GM12878 (cell line): ENCODE measurements around the gene CLEC14A.

Experiments used
- CHD2 ChIP-seq: IDR thresholded peaks from 2 replicates; pipeline ENCODE4 v1.6.1; 2011; ENCODE audit warnings: low read depth, low read length, improper control_type of control experiment, borderline replicate concordance
- EZH2 ChIP-seq: IDR thresholded peaks from 2 replicates; pipeline ENCODE4 v1.6.1; 2012; ENCODE audit warnings: low read depth, mild to moderate bottlenecking, control low read depth, inconsistent platforms, low read length, borderline replicate concordance; ENCODE audit not compliant: control insufficient read depth
- FOS ChIP-seq: IDR thresholded peaks from 3 replicates; pipeline ENCODE4 v1.6.1; 2011; ENCODE audit warnings: borderline replicate concordance; ENCODE audit not compliant: insufficient read length; ENCODE audit errors: extremely low read depth
- IKZF1 ChIP-seq: fragments of 450-650 bp; conservative IDR thresholded peaks from 2 replicates; pipeline ENCODE4 v1.6.1; 2017; ENCODE audit warnings: antibody characterized with exemption, mild to moderate bottlenecking
- MEF2A ChIP-seq: IDR thresholded peaks from 2 replicates; pipeline ENCODE4 v1.6.1; 2011; ENCODE audit warnings: low read depth, mild to moderate bottlenecking, low read length, moderate library complexity; ENCODE audit not compliant: insufficient read depth
- NFIC ChIP-seq: IDR thresholded peaks from 2 replicates; pipeline ENCODE4 v1.6.1; 2012; ENCODE audit warnings: low read depth, mild to moderate bottlenecking, inconsistent platforms, low read length, moderate library complexity
- POLR2A ChIP-seq: IDR thresholded peaks from 2 replicates; pipeline ENCODE4 v1.6.1; 2011; ENCODE audit warnings: low read depth, mild to moderate bottlenecking, low read length
- TBL1XR1 ChIP-seq: IDR thresholded peaks from 2 replicates; pipeline ENCODE4 v1.6.1; 2012; ENCODE audit warnings: low read depth, low read length, improper control_type of control experiment
- ZSCAN29 ChIP-seq: fragments of 450-650 bp; IDR thresholded peaks from 2 replicates; pipeline ENCODE4 v1.6.1; 2017; ENCODE audit warnings: mild to moderate bottlenecking, moderate library complexity
- TF ChIP-seq, protein P1 (sequence below), 3 experiments: IDR thresholded peaks in 2 of 3; conservative IDR thresholded peaks in 1 of 3; 2 replicates each; pipeline ENCODE4 v1.5.1; 2011; ENCODE audit warnings: low read depth in 3 of 3, low read length in 3 of 3, mild to moderate bottlenecking in 3 of 3, control low read depth in 2 of 3, moderate library complexity in 2 of 3, inconsistent platforms in 1 of 3, mixed read lengths in 1 of 3; ENCODE audit not compliant: control insufficient read depth in 2 of 3, insufficient read depth in 1 of 3; ENCODE audit errors: extremely low read depth in 1 of 3
- TF ChIP-seq, protein P2 (sequence below): IDR thresholded peaks from 2 replicates; pipeline ENCODE4 v1.6.1; 2011; ENCODE audit warnings: borderline replicate concordance, low read depth, mild to moderate bottlenecking, moderate library complexity, mixed read lengths, low read length; ENCODE audit not compliant: insufficient read depth; ENCODE audit errors: extremely low read length
- TF ChIP-seq, protein P3 (sequence below): IDR thresholded peaks from 2 replicates; pipeline ENCODE4 v1.6.1; 2012; ENCODE audit warnings: mild to moderate bottlenecking, low read depth, low read length
- TF ChIP-seq, protein P4 (sequence below): IDR thresholded peaks from 2 replicates; pipeline ENCODE4 v1.6.1; 2012; ENCODE audit warnings: low read length, inconsistent platforms

DNA sequence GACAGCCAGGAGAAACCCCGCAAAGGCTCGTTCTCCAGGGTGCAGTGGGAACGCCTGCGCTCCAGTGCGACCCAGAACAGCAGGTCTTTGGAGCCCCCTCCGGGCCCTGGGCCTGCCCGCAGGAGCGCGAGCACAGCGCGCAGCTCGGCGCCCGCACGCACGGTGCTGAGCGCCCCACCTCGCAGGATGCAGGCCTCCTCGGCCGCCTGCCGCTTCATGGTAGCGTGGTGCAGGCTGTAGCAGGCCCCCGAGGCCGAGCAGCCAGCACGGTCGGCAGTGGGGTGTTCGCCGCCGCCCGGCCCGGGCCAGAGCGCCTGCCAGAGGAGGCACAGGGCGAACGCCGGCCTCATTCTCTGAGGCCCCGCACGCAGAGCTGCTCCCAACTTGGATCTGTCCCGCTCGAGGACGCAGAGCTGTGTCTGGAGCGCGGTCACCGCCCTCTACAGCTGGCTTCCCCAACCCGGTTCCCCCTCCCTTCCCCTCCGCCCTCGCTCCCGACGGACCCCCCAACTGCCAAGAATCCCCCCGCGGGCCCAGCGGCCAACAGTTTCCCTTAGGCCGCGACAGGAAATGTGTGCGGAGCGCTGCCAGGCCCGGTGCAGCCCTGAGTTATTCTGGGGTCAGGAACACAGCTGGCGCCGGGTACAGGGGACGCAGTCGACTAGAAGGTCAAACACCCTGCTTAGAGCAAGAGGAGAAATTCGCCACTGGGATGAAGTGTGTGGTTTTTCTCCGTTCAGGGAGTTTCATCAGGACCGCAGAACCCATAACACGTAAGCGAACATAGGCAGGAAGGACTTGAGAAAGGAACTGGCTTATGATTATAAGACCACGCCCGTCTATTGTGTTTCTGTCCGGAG, at the start of gene CLEC14A:
- TF ChIP-seq CHD2 (no peak), ZSCAN29 (no peak), MEF2A (no peak), EZH2 (no peak), IKZF1 (no peak), TBL1XR1 (no peak), POLR2A (no peak), FOS (no peak), NFIC (no peak)
- TF ChIP-seq, protein P1, sequence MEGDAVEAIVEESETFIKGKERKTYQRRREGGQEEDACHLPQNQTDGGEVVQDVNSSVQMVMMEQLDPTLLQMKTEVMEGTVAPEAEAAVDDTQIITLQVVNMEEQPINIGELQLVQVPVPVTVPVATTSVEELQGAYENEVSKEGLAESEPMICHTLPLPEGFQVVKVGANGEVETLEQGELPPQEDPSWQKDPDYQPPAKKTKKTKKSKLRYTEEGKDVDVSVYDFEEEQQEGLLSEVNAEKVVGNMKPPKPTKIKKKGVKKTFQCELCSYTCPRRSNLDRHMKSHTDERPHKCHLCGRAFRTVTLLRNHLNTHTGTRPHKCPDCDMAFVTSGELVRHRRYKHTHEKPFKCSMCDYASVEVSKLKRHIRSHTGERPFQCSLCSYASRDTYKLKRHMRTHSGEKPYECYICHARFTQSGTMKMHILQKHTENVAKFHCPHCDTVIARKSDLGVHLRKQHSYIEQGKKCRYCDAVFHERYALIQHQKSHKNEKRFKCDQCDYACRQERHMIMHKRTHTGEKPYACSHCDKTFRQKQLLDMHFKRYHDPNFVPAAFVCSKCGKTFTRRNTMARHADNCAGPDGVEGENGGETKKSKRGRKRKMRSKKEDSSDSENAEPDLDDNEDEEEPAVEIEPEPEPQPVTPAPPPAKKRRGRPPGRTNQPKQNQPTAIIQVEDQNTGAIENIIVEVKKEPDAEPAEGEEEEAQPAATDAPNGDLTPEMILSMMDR (IDR thresholded peaks at IDR 0.05 in 2 of 3, conservative IDR thresholded peaks at IDR 0.05 in 1 of 3; ENCODE audit: control insufficient read depth in 2 of 3, extremely low read depth in 1 of 3, insufficient read depth in 1 of 3, low read depth in 3 of 3, low read length in 3 of 3): no peak
- TF ChIP-seq, protein P2, sequence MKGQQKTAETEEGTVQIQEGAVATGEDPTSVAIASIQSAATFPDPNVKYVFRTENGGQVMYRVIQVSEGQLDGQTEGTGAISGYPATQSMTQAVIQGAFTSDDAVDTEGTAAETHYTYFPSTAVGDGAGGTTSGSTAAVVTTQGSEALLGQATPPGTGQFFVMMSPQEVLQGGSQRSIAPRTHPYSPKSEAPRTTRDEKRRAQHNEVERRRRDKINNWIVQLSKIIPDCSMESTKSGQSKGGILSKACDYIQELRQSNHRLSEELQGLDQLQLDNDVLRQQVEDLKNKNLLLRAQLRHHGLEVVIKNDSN: no peak
- TF ChIP-seq, protein P3, sequence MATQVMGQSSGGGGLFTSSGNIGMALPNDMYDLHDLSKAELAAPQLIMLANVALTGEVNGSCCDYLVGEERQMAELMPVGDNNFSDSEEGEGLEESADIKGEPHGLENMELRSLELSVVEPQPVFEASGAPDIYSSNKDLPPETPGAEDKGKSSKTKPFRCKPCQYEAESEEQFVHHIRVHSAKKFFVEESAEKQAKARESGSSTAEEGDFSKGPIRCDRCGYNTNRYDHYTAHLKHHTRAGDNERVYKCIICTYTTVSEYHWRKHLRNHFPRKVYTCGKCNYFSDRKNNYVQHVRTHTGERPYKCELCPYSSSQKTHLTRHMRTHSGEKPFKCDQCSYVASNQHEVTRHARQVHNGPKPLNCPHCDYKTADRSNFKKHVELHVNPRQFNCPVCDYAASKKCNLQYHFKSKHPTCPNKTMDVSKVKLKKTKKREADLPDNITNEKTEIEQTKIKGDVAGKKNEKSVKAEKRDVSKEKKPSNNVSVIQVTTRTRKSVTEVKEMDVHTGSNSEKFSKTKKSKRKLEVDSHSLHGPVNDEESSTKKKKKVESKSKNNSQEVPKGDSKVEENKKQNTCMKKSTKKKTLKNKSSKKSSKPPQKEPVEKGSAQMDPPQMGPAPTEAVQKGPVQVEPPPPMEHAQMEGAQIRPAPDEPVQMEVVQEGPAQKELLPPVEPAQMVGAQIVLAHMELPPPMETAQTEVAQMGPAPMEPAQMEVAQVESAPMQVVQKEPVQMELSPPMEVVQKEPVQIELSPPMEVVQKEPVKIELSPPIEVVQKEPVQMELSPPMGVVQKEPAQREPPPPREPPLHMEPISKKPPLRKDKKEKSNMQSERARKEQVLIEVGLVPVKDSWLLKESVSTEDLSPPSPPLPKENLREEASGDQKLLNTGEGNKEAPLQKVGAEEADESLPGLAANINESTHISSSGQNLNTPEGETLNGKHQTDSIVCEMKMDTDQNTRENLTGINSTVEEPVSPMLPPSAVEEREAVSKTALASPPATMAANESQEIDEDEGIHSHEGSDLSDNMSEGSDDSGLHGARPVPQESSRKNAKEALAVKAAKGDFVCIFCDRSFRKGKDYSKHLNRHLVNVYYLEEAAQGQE: no peak
- TF ChIP-seq, protein P4, sequence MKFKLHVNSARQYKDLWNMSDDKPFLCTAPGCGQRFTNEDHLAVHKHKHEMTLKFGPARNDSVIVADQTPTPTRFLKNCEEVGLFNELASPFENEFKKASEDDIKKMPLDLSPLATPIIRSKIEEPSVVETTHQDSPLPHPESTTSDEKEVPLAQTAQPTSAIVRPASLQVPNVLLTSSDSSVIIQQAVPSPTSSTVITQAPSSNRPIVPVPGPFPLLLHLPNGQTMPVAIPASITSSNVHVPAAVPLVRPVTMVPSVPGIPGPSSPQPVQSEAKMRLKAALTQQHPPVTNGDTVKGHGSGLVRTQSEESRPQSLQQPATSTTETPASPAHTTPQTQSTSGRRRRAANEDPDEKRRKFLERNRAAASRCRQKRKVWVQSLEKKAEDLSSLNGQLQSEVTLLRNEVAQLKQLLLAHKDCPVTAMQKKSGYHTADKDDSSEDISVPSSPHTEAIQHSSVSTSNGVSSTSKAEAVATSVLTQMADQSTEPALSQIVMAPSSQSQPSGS: no peak
